ENCODE data around the gene ECI2. TPM values are rescaled to one million over a fixed set of nuclear protein-coding genes. Genes with fewer than 3 reads are reported as not detected.
A peak's percentile ranks its signal among the peaks of the same experiment; 100 is the strongest.

ECI2 gene
- total and polyA plus RNA-seq, 7 experiments from 2014 or later, result 19.9 to 94.4 (median 59.4) TPM

DNA sequence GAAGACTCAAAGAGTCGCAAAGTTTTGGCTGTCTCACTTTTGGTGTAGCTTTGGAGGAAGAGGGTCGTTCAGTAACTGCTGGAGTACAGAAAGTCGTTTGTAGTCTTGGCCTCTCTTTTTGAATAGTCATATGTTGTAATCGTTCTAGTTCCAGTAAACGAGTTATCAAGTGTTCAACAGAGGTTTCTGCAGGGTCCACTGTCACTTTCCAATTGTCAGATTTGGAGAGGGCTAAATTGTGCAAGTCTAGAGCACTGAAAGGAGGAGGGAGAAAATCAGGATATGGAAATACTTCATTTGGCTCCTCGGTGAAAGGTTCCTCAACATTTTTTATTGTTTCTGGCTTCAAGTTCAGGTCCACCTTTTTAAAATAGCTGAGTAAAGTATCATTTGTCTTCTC, 66.2 kb downstream of the ECI2 start:
- peaks cover 0 to 11% (median 6%) of the 10 kb centered on the region in 3 experiments for H3K36me3 ChIP-seq (ENCODE audit: control insufficient read depth in 2 of 3, insufficient read depth in 3 of 3, low read length in 3 of 3)
- Mint-ChIP-seq H3K27me3 (no peaks in the 10 kb centered on the region), H3K9me3 (no peaks in the 10 kb centered on the region), H3K4me1 (no peaks in the 10 kb centered on the region), H3K36me3 (peaks cover 0 to 12% (median 0%) of the 10 kb centered on the region in 5 donors), H3K27ac (peak overlapping the region in 1 of 9 donors; percentile 26), H3K4me3 (no peak overlapping the region)
- no peak overlapping the region for H3K27ac ChIP-seq (ENCODE audit: low read depth, low read length)
- intact Hi-C loops (cut with micrococcal nuclease), result no loop called here
- no peak overlapping the region for H3K4me3 ChIP-seq (ENCODE audit: low read length)
- H3K27me3 ChIP-seq (ENCODE audit: control insufficient read depth in 2 of 2, insufficient read depth in 2 of 2, low read length in 2 of 2), result no peaks in the 10 kb centered on the region
- POLR2A ChIA-PET, result no interaction called here
- DNase-seq, result no peak
- H3K9me3 ChIP-seq (ENCODE audit: control insufficient read depth in 2 of 3, low read length in 3 of 3), result no peaks in the 10 kb centered on the region
- no peak for ATAC-seq
- no peaks in the 10 kb centered on the region for H3K4me1 ChIP-seq (ENCODE audit: control insufficient read depth in 2 of 2, insufficient read depth in 2 of 2, low read length in 2 of 2)
- CTCF ChIA-PET, result no interaction called here

DNA sequence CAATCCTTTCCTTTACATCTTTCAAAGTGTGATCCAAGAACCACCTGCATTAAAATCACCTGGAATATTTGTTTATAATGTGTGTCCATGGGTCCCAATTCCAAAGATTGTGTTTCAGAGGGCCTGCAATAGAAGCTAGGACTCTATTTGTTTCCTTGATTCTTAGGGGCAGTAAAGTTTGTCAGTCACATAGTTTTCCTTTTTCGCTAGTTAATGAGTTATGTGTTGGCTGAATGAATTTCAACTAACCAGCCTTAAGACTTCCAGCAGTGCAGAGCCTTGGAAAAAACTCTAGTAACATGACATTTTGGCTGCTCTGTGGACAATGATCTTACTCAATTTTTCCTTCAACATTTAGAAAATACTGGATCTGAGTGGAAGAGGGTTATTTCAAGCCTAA, 67.7 kb downstream of the ECI2 start:
- no peaks in the 10 kb centered on the region for H3K9me3 Mint-ChIP-seq
- Histone ChIP-seq H3K27me3 (ENCODE audit: control insufficient read depth in 2 of 2, insufficient read depth in 2 of 2, low read length in 2 of 2) (no peaks in the 10 kb centered on the region), H3K27ac (ENCODE audit: low read depth, low read length) (no peak overlapping the region), H3K9me3 (ENCODE audit: control insufficient read depth in 2 of 3, low read length in 3 of 3) (no peaks in the 10 kb centered on the region), H3K4me3 (ENCODE audit: low read length) (no peak overlapping the region), H3K4me1 (ENCODE audit: control insufficient read depth in 2 of 2, insufficient read depth in 2 of 2, low read length in 2 of 2) (no peaks in the 10 kb centered on the region), H3K36me3 (ENCODE audit: control insufficient read depth in 2 of 3, insufficient read depth in 3 of 3, low read length in 3 of 3) (peaks cover 2 to 21% (median 12%) of the 10 kb centered on the region in 3 experiments)
- ATAC-seq, result no peak
- no peak for DNase-seq
- no peaks in the 10 kb centered on the region for H3K27me3 Mint-ChIP-seq
- intact Hi-C loops (cut with micrococcal nuclease), result loop anchor here in 1 of 2 donors (1.0 kb wide), 1 partner anchor 7 kb away; no protein-coding TSS in a partner anchor
- peaks cover 0 to 21% (median 5%) of the 10 kb centered on the region in 5 donors for H3K36me3 Mint-ChIP-seq
- H3K4me1 Mint-ChIP-seq, result no peaks in the 10 kb centered on the region
- H3K4me3 Mint-ChIP-seq, result no peak overlapping the region
- ChIA-PET POLR2A (interaction anchor here (0.6 kb wide), 1 partner anchor 9 kb away, joined by 3 read pairs; no protein-coding TSS in a partner anchor), CTCF (no interaction called here)
- H3K27ac Mint-ChIP-seq, result peak overlapping the region in 4 of 9 donors; percentile 9 to 45 (median 24)

DNA sequence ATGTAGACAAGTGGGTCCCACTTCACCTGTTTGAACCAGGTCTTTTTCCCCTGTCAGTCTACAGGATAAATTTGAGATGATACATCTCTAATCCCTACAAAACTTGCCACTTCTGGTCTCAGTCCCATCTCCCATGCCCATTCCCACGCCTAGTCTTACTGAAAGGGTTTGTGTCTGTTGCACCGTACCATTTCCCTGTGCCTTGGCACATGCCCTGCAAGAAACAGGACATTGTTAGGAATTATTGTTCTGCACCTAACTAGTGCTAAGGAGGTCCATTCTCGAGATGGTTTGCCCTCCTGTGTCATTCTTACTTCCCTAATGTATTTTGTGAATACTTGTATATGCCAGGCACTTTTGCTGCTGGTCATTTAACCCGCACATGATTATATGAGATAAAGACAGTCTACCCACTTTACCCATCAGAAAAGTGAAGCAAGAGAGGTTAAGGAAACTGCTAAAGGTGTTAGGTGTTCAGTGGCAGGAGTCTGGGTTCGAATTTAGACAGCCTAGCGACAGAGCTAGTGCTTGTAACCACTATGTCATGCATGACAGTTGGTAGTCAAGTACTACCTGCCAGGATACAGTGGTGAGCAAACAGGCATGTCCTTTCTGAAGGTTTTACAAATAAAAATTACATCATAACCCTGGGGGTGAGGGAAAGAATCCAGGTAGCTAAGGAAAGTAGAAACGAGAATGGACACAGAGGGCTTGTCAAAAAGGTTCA, 69.2 kb downstream of the ECI2 start:
- intact Hi-C loops (cut with micrococcal nuclease), result no loop called here
- Histone ChIP-seq H3K4me3 (ENCODE audit: low read length) (no peak overlapping the region), H3K27me3 (ENCODE audit: control insufficient read depth in 2 of 2, insufficient read depth in 2 of 2, low read length in 2 of 2) (no peaks in the 10 kb centered on the region), H3K36me3 (ENCODE audit: control insufficient read depth in 2 of 3, insufficient read depth in 3 of 3, low read length in 3 of 3) (peaks cover 10 to 35% (median 14%) of the 10 kb centered on the region in 3 experiments), H3K4me1 (ENCODE audit: control insufficient read depth in 2 of 2, insufficient read depth in 2 of 2, low read length in 2 of 2) (no peaks in the 10 kb centered on the region), H3K9me3 (ENCODE audit: control insufficient read depth in 2 of 3, low read length in 3 of 3) (no peaks in the 10 kb centered on the region), H3K27ac (ENCODE audit: low read depth, low read length) (no peak overlapping the region)
- no peak overlapping the region for H3K4me3 Mint-ChIP-seq
- ChIA-PET CTCF (no interaction called here), POLR2A (no interaction called here)
- H3K4me1 Mint-ChIP-seq, result no peaks in the 10 kb centered on the region
- H3K27ac Mint-ChIP-seq, result peak overlapping the region in 7 of 9 donors; percentile 2 to 63 (median 54)
- no peak for ATAC-seq
- no peaks in the 10 kb centered on the region for H3K27me3 Mint-ChIP-seq
- H3K9me3 Mint-ChIP-seq, result no peaks in the 10 kb centered on the region
- no peak for DNase-seq
- H3K36me3 Mint-ChIP-seq, result peaks cover 0 to 25% (median 9%) of the 10 kb centered on the region in 5 donors

Other genes starting within 250 kb of the ECI2 start
- not detected for gene FAM217A, start 56.4 kb downstream of the ECI2 start, total RNA-seq
- gene FAM217A, start 56.4 kb downstream of the ECI2 start, polyA plus RNA-seq, result under 1 TPM in 1 of 2 donors, not detected in 1; 0.16 TPM

All from naive thymus-derived CD4-positive, alpha-beta T cell (primary cell).